Activated T-cell treated with anti-CD3 and anti-CD28 coated beads, Interleukin-2, amount 50 U/mL, for 4 hours (primary cell): ENCODE results near the gene CRHBP. TPM values are rescaled to one million over a fixed set of nuclear protein-coding genes. Genes with fewer than 3 reads are reported as not detected.
"Not testable (repeated sequence)": the region's sequence is repeated elsewhere in the genome, so short reads cannot be mapped to it uniquely, and the experiment has no call there.

Experiments used
- ATAC-seq, 2 donors: fragments of 200-7000 bp; cut with Tn5 transposase; one replicate each; pipeline ENCODE4 v1.10.0; 2021
- DNase-seq: peaks from one replicate; pipeline ENCODE4 v3.0.0-alpha.2; 2020
- H3K27me3 Mint-ChIP-seq: one replicate; pipeline ENCODE4 v1.8.0; 2021; ENCODE audit warnings: low read depth, mixed read lengths
- H3K36me3 Mint-ChIP-seq: one replicate; pipeline ENCODE4 v1.8.0; 2022; ENCODE audit warnings: mixed read lengths; ENCODE audit not compliant: insufficient read depth
- H3K4me1 Mint-ChIP-seq: one replicate; pipeline ENCODE4 v1.8.0; 2021; ENCODE audit warnings: low read depth, mixed read lengths
- H3K4me3 Mint-ChIP-seq: one replicate; pipeline ENCODE4 v1.8.0; 2021; ENCODE audit warnings: mild to moderate bottlenecking, moderate library complexity, mixed read lengths
- H3K9me3 Mint-ChIP-seq: one replicate; pipeline ENCODE4 v1.8.0; 2021; ENCODE audit warnings: mixed read lengths
- total RNA-seq, 3 donors: library from RNA; stranded (reverse); gene quantifications; one replicate each; pipeline ENCODE4 v1.2.1, GENCODE V29; 2021

CRHBP gene
- total RNA-seq, 3 donors from 2014 or later = not detected

DNA sequence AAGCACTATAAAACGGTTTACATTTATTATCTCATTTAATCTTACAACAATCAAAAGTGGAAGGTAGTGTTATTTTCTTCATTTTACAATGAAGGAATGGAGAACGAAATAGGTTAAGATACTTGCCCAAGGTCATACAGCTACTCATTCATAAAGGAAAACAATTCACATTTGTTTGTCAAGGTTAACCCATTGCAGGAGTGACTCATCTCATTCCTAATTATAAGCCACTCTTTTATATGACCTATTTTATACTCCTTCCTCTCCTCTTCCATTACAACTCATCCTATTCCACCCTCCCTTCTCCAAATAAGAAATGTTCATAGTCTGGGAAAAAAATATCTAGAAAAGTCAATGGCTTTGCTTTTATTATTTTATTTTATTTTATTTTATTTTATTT is 29.6 kb downstream of the CRHBP start:
- Mint-ChIP-seq H3K36me3 (no peaks in the 10 kb centered on the region), H3K27me3 (peaks cover 2% of the 10 kb centered on the region), H3K9me3 (no peaks in the 10 kb centered on the region), H3K4me3 (no peak overlapping the region), H3K4me1 (no peaks in the 10 kb centered on the region)
- ATAC-seq (no peak), DNase-seq (no peak)

DNA sequence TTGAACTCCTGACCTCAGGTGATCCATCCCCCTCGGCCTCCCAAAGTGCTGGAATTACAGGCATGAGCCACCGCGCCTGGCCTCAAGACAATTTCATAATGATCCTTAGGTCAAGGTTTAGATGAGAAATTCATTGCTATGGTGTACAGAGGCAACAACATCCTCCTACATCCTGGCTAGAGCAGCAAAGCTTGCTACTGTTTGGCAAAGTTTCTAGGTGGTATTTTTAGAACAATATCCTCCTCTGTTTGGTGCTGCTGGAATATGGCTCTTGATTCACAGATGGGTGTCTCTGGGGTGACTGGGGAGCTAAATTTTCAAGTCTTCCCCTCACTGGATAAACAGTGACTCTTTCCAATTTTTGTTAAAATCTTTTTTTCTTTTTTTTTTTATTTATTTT is 30.6 kb downstream of the CRHBP start:
- H3K4me3 Mint-ChIP-seq = no peak overlapping the region
- no peak for DNase-seq
- no peak for ATAC-seq
- no peaks in the 10 kb centered on the region for H3K9me3 Mint-ChIP-seq
- no peaks in the 10 kb centered on the region for H3K36me3 Mint-ChIP-seq
- peaks cover 2% of the 10 kb centered on the region for H3K27me3 Mint-ChIP-seq
- H3K4me1 Mint-ChIP-seq = no peaks in the 10 kb centered on the region

DNA sequence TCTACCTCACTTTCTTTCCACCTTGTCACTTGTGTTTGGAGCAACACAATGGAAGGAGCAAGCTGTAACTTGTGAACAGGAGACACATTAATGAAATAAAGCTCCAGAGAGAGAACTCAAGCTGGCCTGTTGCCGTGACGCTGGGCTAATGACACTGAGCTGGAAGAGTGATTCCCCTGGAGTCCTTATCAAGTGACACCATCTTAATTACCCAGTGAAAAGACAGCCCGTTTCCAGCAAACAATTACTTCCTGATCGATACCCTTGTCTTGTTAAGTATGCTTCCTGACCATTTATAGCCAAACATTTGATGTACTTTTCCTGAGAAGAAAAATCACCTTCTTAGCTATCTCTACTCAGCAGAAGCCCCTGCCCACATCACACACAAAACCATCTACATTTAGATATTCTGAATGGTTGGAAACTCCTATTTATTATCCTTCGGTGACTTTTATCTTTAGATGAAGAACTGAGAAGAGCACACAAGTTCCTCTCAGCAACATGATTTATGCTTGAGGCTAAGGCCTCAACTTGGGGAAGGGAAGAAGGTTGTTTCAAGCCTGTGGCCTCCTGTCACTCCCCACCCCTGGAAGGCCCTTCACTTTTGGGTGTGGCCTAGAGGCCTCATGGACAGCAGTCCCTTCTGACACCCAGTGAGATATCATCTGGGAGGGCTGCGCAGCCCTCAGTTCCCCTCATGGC is 34.1 kb downstream of the CRHBP start:
- Mint-ChIP-seq H3K36me3 (no peaks in the 10 kb centered on the region), H3K9me3 (no peaks in the 10 kb centered on the region), H3K4me3 (no peak overlapping the region), H3K4me1 (no peaks in the 10 kb centered on the region), H3K27me3 (no peaks in the 10 kb centered on the region)
- ATAC-seq (no peak), DNase-seq (no peak)

DNA sequence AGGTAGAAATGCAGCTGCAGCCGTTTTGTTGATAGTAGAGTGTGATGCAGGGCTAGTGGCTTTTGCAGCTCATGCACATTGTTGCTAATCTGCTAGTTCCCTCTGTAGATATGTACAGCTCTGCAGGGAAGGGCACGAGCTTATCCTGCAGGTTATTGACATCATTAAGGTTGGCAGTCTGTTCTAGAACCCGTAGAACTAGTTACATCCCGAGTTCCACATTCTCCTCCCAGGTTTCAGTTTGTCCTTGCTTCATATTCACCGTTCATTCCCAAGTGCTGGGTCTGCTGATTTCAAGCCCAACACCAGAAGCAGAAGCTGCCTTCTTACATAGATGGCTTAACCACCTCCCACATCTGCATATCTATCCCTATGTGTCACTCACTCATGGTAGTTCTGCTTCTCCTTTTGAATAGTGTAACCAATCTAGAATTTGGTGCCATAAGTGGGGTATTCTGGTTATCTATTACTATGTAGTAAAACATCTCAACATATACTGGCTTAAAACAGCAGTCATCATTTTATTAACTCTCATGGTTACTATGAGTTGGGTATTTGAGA is 38.1 kb downstream of the CRHBP start:
- Mint-ChIP-seq H3K4me3 (no peak overlapping the region), H3K36me3 (no peaks in the 10 kb centered on the region), H3K4me1 (no peaks in the 10 kb centered on the region), H3K9me3 (no peaks in the 10 kb centered on the region), H3K27me3 (peaks cover 6% of the 10 kb centered on the region)
- ATAC-seq (no peak), DNase-seq (no peak)

DNA sequence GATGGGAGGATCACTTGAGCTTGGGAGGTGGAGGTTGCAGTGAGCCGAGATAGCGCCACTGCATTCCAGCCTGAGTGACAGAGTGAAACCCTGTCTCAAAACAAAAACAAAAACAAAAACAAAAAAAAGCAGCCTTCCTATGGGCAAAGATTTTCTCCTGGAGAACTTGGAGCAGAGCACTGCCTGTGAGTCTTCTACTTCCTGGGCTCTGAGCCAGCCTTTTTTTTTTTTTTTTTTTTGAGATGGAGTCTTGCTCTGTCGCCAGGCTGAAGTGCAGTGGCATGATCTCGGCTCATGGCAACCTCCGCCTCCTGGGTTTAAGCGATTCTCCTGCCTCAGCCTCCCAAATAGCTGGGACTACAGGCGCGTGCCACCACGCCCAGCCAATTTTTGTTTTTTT is 40.6 kb downstream of the CRHBP start:
- DNase-seq, H3K27me3 Mint-ChIP-seq, ATAC-seq, H3K36me3 Mint-ChIP-seq, H3K4me3 Mint-ChIP-seq, H3K4me1 Mint-ChIP-seq, H3K9me3 Mint-ChIP-seq: not testable (repeated sequence)

DNA sequence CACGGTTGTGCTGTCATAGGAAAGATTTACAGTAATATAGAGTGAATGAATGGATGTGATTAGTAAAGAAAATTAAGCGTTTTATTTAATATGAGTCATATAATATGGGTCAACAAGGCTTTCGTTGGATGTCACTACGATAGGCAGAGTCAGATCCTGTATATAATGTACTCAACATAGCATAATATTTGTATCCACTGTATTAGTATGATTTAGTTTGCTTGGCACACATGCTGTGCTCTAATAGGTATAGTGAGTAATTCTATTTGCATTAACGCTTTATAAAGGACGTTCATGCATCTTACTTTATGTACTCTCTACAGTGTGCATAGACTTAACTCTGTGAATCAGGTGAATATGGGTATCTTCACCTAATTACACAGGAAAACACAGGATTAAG is 41.5 kb downstream of the CRHBP start:
- peaks cover 11% of the 10 kb centered on the region for H3K27me3 Mint-ChIP-seq
- H3K36me3 Mint-ChIP-seq = no peaks in the 10 kb centered on the region
- DNase-seq (no peak), ATAC-seq (no peak)
- H3K4me3 Mint-ChIP-seq = no peak overlapping the region
- H3K9me3 Mint-ChIP-seq = no peaks in the 10 kb centered on the region
- H3K4me1 Mint-ChIP-seq = no peaks in the 10 kb centered on the region

DNA sequence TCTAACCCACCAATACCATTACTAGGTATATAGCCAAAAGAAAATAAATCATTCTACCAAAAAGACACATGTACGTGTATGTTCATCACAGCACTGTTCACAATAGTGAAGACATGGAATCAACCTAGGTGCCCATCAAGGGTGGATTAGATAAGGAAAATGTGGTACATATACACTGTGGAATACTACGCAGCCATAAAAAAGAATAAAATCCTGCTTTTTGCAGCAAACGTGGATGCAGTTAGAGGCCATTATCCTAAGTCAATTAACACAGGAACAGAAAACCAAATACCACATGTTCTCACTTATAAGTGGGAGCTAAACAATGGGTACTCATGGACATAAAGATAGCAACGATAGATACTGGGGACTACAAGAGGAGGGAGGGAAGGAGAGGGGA is 45.4 kb downstream of the CRHBP start:
- H3K27me3 Mint-ChIP-seq = peaks cover 21% of the 10 kb centered on the region
- H3K4me3 Mint-ChIP-seq, H3K4me1 Mint-ChIP-seq, H3K9me3 Mint-ChIP-seq, H3K36me3 Mint-ChIP-seq, DNase-seq, ATAC-seq: not testable (repeated sequence)

DNA sequence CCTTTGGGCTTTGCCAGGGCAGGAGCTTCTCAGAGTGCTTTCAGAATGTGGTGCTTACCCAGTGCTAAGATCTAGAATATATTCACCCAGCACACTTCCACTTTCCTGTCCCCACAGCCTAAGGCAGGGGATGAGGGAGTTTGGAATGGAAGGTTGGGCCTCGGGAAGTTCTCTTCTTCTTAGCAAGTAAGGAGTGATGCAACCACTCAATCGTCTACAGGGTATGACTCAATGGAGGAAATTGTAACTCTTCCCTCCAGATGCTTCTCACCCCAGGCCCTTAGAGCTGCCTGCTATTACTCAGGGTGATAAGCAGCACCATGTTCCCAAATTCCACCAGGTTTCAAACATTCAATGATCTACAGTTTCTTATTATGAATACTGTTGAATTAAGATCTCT is 46.6 kb downstream of the CRHBP start:
- no peaks in the 10 kb centered on the region for H3K4me1 Mint-ChIP-seq
- no peak for DNase-seq

DNA sequence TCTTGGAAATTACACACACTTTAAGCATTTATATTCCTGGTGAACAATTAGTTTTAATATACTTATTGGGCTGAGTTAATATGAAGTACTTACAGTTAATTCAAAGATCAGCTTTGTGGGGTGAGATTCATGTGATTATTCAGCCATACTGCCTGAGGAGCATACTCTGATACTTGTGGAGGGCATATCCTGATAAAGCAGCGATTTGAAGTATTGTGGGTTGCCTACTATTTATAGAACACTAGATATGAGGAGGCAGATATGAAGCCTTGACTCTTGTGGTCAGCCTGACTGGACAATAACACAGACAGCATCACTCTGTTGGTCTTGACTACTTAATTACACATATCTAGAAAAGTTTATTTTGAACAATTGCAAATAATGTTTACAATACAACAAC is 50.4 kb downstream of the CRHBP start:
- no peaks in the 10 kb centered on the region for H3K9me3 Mint-ChIP-seq
- H3K36me3 Mint-ChIP-seq = no peaks in the 10 kb centered on the region
- H3K4me1 Mint-ChIP-seq = no peaks in the 10 kb centered on the region
- peaks cover 30% of the 10 kb centered on the region for H3K27me3 Mint-ChIP-seq
- H3K4me3 Mint-ChIP-seq = no peak overlapping the region
- ATAC-seq (no peak), DNase-seq (no peak)

More for the DNA sequence above, 46.6 kb downstream of the CRHBP start:
- no peak overlapping the region for H3K4me3 Mint-ChIP-seq
- ATAC-seq = no peak
- H3K27me3 Mint-ChIP-seq = peaks cover 21% of the 10 kb centered on the region
- no peaks in the 10 kb centered on the region for H3K36me3 Mint-ChIP-seq
- no peaks in the 10 kb centered on the region for H3K9me3 Mint-ChIP-seq

DNA sequence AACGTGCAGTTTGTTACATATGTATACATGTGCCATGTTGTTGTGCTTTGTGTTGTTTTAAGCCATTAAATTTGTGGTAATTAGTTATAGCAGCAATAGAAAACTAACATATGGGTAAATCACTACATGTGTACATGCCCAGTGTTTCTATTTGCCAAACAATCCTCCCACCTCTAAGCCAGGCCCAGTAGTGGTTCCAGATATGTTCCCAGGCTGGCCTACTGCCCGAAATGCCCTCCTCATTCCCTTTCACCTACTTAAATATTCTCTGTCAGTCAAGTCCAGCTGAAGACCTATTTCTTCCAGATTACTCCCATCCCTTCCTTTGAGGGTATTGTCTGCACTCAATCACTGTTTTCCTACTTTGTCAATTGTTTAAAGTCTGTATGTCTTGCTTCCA is 53.3 kb downstream of the CRHBP start:
- Mint-ChIP-seq H3K27me3 (peaks cover 26% of the 10 kb centered on the region), H3K36me3 (no peaks in the 10 kb centered on the region)

DNA sequence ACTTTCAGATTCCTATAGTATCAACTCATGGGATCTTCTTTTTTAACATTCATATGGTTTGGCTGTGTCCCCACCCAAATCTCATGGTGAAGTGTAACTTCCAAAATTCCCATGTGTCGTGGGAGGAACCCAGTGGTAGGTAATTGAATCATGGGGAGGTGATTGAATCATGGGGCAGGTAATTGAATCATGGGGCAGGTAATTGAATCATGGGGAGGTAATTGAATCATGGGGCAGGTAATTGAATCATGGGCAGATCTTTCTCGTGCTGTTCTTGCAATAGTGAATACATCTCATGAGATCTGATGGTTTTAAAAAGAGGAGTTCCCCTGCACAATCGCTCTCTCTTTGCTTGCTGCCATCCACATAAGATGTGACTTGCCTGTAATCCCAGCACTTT is 55.6 kb downstream of the CRHBP start:
- peaks cover 22% of the 10 kb centered on the region for H3K27me3 Mint-ChIP-seq
- H3K4me1 Mint-ChIP-seq = no peaks in the 10 kb centered on the region
- H3K36me3 Mint-ChIP-seq = no peaks in the 10 kb centered on the region
- DNase-seq (no peak), ATAC-seq (no peak)
- no peak overlapping the region for H3K4me3 Mint-ChIP-seq
- H3K9me3 Mint-ChIP-seq = no peaks in the 10 kb centered on the region

More for the DNA sequence above, 53.3 kb downstream of the CRHBP start:
- no peaks in the 10 kb centered on the region for H3K4me1 Mint-ChIP-seq
- no peak overlapping the region for H3K4me3 Mint-ChIP-seq
- ATAC-seq = no peak
- H3K9me3 Mint-ChIP-seq = no peaks in the 10 kb centered on the region
- no peak for DNase-seq

DNA sequence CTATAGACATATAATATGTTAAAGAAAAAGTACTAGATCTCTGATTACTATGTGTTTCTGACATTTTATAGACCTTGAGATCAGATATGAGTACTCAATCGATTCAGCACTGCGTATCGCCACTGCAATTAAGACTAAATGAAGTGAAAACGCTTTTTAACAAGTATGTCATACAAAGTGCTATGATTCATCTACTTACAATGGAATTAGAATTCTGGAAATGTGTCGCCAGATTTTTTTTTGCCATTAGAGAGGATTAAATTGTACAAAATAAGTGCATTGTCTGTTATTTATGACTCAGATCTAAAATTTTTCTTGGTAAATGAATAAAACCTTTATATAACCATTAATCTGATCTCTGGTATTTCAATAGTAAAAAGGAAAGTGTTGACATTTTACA is 57.4 kb downstream of the CRHBP start:
- no peak for DNase-seq
- no peak for ATAC-seq
- Mint-ChIP-seq H3K36me3 (no peaks in the 10 kb centered on the region), H3K4me1 (no peaks in the 10 kb centered on the region), H3K27me3 (peaks cover 17% of the 10 kb centered on the region), H3K4me3 (no peak overlapping the region), H3K9me3 (no peaks in the 10 kb centered on the region)

DNA sequence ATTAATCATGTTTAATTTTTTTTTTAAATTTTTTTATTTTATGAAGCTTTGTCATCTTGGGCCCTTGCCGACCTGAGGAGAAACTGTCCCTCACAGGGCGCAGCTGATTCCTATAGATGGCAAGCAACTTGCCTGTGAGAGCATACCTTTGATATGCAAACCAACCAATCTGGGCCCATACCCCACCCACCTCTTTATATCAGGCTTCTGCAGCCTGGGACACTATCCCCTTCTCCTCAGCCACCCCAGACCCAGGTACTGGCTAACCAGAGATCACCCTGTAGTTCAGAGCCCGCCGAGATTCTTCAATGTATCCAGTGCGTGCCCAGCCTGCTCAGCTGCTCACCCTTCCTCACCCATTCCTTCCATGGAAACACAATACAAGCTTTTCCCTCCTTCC is 58.7 kb downstream of the CRHBP start:
- DNase-seq = no peak
- Mint-ChIP-seq H3K27me3 (peaks cover 11% of the 10 kb centered on the region), H3K9me3 (no peaks in the 10 kb centered on the region), H3K36me3 (no peaks in the 10 kb centered on the region), H3K4me3 (no peak overlapping the region), H3K4me1 (no peaks in the 10 kb centered on the region)
- no peak for ATAC-seq

DNA sequence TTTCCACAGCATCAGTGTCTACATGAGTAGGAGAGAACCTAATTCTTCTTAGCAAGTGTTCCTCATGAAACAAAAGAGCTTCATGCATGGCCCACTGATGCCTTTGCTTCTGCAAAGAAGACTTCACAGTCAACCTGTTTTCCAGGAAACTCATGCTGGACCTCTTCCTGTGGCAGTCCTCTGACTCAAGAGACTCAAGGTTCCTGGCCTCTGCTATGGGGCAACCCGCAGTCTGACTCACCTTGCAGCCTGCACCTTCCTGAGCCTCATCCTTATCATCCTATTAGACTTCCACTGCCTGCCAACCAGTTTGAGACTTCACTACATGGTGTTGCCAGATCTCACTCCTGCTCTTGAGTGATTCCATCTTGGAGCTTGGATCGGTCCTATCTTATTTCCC is 59.8 kb downstream of the CRHBP start:
- H3K9me3 Mint-ChIP-seq = no peaks in the 10 kb centered on the region
- DNase-seq = no peak
- no peaks in the 10 kb centered on the region for H3K4me1 Mint-ChIP-seq
- peaks cover 16% of the 10 kb centered on the region for H3K27me3 Mint-ChIP-seq
- no peaks in the 10 kb centered on the region for H3K36me3 Mint-ChIP-seq
- no peak overlapping the region for H3K4me3 Mint-ChIP-seq
- ATAC-seq = no peak

DNA sequence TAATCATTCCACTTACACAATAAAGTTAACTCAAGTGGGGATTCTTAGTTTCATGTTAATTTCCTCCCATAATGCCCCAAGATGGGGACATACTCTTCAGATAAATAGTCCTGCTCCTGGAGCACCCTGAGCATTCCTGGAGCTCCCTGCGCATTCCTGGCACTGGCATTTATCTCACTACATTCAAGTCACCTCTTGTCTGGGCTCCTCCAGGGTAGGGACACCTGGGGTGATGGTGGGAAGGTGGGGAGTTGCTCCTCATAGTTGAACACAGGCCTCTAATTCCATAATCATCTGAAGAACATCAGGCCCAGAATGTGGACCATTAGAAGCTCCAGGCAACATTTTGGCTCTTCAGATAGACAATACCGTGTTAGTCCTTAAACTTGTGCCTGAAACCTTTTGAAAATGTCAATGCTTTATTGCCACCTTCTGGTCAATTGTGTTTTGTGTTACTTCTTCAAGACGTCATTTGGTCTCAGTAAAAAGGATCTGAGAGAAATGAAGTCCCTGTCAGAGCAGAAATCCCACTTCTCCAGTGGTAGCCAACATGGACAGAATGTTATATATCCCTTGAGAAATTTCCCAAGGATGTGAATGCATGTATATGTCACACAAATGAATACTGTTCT is 63.2 kb downstream of the CRHBP start:
- DNase-seq = no peak
- no peak for ATAC-seq
- H3K9me3 Mint-ChIP-seq = no peaks in the 10 kb centered on the region
- no peaks in the 10 kb centered on the region for H3K36me3 Mint-ChIP-seq
- no peak overlapping the region for H3K4me3 Mint-ChIP-seq
- no peaks in the 10 kb centered on the region for H3K4me1 Mint-ChIP-seq
- H3K27me3 Mint-ChIP-seq = peaks cover 27% of the 10 kb centered on the region
